Measurements from ENCODE around the gene TXNDC8.
"Not testable (repeated sequence)": the region's sequence is repeated elsewhere in the genome, so short reads cannot be mapped to it uniquely, and the experiment has no call there.

The TXNDC8 gene

DNA sequence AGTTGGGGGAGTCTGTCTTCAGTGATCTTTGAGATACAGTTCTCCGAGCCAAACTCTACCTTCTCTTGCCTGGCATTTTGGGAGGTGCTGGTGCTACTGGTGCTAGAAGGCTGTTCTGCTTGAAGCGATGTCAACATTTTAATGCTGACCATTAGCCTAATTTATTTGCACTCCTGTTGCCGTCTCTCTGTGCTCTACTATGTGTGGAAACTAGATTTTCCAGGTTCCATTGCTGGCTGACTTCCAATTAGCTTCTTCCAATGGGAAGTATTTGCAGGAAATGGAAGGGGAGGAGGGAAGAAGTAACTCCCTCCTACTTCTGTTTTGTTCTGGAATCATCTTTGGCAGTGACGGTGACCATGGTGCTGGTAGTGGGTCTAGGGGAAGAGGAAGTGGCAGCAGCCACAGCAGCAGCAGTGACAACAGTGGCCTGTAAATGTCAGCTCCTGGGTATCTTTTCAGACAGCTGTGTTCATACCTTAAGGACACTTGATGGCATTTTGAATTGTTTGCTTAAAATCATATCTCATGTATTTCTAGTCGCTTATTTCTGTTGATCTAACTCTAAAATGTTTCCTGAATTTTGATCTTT, 7.9 kb downstream of the TXNDC8 start:
- peak in 1 of 10 donors; percentile 47 for DNase-seq
- intact Hi-C loops (cut with DNase I): no loop called here

DNA sequence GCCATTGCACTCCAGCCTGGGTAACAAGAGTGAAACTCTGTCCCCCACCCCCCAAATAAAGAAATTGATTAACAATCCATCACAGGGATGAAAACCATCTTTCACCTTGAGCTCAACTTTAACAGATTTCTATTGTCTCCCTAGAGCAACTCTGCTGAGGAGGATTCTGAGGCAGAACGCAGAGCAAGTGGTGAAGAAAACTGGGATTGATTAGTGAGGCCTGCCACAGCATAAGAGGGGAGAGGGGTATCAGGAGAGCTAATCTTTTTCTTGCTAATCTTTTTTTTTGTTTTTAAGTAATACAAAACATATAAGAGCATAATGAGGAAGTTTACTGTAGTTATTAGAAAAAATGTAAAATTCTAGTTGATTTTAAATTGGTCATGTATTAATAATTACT, 8.9 kb downstream of the TXNDC8 start:
- intact Hi-C loops (cut with DNase I): no loop called here
- DNase-seq: no peak

DNA sequence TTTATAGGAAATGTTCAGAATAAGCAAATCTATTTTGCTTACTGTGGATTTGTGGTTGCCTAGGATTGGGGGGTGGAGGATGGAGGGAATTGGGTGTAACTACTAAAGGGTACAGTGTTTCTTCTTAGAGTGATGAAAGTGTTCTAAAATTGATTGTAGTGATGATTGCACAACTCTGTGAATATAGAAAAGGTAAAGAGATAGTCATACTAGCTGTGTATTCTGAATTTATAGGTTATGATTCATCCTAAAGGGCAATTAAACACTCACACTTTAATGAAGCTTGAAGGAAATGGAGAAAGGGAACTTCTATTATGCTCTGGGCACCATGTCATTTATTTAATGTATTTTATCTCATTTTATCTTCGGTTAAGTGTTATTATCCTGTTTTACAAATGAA, 9.9 kb downstream of the TXNDC8 start:
- intact Hi-C loops (cut with DNase I): no loop called here

DNA sequence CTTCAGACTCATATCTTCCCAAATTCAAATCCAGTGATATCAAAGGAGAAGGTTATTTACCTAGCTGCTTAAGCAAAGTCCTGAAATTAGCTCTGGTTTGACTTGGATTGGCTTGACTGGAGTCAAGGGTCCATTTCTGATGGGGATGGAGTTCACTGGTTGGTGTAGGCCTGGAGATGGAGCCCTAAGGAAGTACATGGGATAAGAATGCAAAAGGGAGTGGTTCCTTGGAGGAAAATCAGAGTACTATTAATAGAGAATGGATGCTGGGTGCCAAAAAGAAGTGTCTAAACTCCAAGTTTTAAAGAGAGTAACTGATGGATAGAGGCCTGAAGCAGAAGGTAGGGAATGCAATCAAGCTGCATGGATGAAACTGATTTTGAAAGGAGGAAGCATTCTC, 13.8 kb downstream of the TXNDC8 start:
- no peak for DNase-seq
- intact Hi-C loops (cut with DNase I): no loop called here

More for the DNA sequence above, 9.9 kb downstream of the TXNDC8 start:
- DNase-seq: no peak

DNA sequence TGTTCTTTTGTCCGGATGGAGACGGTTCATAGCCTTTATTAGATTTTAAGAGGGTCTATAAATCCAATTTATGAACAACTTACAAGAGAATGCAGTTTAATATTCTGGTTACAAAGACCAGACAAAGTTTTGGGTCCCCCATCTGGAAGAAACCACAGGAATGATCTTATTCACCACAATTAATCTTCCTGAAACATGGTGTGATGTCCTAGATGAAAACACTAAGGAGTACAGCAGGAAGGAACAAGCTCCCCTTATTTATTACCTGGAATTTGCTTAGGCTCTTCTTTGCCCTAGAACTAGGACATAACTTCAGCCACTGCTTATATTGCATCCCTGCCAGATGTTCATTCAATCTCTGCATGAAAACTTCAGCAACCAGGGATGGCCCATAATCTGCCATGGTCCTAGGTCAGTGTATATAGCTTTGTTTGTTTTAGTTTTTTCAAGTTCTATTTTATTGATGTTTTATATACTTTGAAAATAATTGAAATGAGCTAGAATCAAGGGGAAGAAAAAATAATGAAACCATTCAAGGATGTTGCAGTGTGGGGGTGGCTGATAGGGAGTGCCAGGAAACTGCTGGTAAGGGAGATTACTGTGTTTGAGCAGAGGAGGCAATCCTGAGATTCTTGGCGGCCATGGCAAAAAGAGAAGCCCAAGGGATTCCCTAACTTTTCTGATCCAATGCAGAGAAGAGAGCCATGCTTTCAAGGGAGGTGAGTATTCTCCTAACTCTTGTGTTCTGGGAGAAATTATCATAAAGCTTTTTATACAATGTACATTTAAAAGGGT, 16.8 kb downstream of the TXNDC8 start:
- intact Hi-C loops (cut with DNase I): no loop called here
- DNase-seq: no peak

DNA sequence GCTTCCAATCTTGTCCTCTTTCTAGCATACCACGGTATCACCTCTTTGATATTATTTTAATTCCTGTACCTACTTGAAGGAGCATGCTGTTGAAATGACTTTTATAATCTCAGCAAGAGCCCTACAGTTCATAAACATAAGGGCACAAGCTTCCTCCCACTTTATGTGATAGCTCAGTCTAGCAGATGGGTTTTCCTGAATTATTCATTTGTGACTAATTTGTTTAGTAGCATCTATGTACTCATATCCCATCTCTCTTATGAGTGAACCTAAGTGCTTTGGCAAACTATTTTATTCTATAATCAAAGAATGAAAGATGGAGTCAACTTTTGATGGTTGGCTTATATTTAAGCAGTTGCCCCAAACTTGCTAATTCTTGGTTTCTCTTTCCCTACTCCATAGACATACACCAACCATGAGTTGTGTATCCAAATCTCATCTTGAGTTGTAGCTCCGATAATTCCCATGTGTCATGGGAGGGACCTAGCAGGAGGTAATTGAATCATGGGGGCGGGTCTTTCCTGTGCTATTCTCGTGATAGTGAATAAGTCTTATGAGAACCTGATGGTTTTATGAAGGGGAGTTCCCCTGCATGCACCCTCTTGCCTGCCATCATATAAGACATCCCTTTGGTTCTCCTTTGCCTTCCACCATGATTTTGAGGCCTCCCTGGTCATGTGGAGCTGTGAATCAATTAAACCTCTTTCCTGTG, 17.7 kb downstream of the TXNDC8 start:
- no peak for DNase-seq
- intact Hi-C loops (cut with DNase I): no loop called here

DNA sequence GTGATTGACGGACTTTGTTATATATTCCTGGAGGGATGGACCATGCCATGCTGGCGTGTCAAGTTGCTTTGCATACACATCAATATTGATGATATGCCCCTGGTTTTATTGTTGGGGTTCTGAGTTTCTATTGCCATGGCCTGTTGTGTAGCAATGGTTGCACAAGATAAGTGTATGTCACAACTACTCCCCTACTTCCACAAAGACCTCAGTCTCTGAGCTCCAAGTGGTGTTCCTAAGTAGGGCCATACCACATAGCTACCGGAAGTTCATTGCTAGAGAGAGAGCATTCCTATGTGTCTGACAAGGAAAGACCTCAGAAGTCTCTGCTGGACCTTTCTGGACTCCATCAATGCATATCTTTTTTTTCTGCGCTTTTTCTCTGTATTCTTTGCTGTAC, 19.8 kb downstream of the TXNDC8 start:
- no peak for DNase-seq
- intact Hi-C loops (cut with DNase I): no loop called here

DNA sequence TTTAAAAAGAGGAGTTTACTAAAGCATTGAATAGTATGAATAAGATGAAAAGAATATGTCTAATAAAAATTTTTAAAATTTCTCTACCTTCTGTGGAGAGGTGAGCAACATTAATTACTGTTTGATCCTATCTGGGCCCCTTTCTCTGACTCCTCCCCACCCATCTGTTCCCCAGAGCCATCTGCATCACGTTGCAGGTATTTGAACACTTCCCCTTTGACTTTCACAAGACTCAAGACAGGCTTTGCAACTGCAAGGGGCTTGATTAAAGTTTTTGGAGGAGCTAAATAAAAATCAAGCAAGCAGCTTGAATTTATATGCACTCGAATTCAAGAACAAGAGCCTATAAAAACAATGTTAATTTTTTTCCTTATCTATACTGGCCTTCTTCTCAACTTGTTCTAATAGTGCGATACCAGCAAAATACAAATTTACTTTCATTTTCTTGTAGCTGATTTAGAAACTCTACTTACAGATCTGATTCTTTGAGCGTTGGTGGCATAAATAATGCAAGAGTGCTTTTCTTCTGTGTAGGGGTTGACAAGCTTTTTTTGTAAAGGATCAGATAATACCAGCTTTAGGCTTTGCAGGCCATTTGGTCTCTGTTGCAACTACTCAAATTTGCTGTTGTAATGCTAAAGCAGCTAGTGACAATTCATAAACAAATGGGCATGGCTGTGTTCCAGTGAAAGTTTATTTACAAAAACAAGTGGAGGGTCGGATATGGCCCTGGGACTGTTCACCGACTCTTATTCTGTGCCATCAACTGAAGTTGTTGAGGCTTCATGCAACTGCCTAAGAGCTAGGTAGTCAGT, 21.2 kb downstream of the TXNDC8 start:
- no peak for DNase-seq
- intact Hi-C loops (cut with DNase I): no loop called here

DNA sequence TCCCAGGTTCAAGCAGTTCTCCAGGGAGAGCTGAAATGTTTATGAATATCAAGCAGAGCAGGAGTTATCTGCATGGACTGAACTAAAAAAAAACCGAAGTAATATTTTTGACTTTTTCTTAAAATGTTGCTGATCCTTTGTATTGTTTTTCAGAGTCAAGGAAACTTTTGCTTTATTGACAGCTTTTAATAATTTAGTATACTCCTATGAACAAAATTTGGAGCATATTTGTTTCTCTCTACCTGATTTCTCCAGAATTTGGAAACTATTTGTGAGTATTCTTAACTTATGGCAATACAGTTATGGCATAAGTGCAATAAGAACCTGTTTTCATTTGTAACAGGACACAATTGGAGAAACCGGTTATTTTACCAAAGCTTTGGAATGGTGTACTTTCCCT, 25.7 kb downstream of the TXNDC8 start:
- intact Hi-C loops (cut with DNase I); DNase-seq: not testable (repeated sequence)

DNA sequence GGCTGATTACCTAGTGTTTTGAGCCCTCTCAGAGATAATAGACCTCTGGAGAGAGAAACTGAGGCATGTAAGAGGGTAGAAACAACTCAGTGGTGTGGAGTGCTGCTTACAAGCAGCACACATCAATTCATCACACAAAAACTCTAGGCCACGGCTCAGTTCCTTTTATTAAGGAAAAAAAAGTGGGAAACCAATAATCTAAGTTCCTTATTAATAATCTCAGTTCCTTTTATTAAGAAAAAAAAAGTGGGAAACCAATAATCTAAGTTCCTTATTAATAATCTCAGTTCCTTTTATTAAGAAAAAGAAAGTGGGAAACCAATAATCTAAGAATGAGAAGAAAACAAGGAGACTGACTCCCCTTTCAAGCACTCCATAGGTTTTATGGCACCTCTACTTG, 28.0 kb downstream of the TXNDC8 start:
- intact Hi-C loops (cut with DNase I): no loop called here
- no peak for DNase-seq

DNA sequence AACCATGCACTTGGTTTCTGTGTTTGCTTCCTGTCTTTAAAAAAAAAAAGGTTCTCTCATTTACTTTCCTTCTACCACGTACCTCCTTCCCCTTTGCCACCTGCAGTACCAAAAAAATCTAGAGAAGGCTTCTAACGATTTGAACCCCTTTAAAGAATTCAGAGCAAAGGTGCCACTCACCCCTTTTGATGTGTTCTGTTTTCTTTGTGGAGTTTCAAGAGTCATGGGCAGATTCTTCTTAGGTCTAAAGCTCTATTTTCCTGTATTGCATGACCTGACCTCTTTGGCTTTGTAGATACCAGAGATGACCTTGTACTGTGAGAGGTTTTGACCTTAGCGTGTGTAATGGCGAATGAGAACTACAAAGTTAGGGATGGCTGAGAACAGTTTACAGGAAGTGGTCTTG, 29.0 kb downstream of the TXNDC8 start:
- intact Hi-C loops (cut with DNase I): no loop called here
- no peak for DNase-seq

DNA sequence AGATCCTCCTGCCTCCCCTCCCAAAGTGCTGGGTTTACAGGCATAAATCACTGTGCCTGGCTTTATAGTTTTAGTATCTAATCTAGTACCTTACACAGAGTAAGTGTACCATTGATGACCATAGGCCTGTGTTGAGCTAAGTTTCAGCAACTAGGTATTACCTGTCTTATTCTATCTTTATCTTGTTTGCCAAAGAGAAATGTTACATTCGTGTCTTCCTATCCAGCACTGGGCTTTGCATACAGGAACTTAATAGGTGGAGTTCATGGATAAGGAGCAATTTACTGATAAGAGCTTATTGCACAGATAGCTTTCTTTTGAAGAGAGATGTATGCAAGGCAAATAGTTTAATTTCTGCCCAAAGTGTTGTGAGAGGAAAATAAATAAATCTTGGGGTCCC, 30.5 kb downstream of the TXNDC8 start:
- DNase-seq: no peak
- intact Hi-C loops (cut with DNase I): no loop called here

DNA sequence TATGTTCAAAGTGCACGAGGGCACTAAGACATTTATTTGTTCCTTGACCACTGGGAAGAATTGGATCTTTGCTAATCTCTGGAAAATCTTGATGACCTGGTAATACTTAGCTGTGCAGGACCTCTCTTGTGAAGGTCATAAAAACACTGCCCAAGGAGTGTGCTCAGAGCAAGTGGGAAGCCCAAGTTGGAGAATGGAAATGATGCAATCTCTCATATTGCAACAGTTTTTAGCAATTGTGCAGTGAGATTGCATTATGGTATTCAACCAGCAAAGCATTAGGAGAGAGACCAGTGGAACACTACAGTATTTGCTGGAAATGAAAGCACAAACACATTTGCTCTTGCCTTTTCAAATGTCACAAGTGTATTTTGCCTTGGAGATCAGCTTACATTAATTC, 34.5 kb downstream of the TXNDC8 start:
- intact Hi-C loops (cut with DNase I): no loop called here
- no peak for DNase-seq

DNA sequence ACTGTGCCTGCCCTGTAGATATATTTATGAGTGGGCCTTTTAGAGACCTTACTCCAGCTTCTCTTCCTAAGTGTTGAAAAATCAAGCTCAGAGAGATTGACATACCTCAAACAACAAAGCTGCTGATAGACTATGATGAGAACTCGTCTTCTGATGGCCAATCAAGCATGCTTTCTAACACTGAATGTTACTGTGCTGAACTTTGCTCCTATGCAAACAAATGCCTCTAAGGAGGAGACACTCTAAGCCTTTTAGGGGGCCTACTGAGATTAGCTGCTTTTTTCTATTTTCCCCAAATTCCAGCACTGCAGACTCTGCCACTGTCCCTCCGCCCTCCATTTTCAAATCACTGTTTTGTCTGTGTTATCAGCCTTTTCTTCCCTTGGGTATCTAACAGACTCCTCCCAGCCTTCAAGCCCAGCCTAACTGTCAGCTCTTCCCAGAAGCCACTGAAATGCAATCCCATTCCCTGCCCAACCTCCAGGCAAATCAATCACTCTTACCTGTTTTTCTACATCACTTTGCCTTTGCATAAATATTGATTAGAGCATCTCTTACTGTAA, 39.5 kb downstream of the TXNDC8 start:
- intact Hi-C loops (cut with DNase I): no loop called here
- no peak for DNase-seq

DNA sequence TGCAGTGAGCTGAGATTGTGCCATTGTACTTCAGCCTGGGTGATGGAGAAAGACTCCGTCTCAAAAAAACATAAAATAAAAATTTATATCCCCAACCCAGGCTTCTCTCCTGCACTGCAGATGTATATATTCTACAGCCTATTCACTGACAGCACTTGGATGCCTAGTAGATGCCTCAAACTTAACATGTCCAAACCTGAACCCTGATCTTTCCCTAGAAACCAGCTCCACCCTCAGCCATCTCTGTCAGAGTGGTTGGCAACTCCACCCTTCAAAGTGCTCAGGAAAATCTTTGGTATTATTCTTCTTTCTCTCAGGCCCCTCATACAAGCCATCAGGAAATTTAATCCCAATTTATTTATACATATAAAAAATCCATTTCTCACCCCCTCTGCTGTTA, 44.4 kb downstream of the TXNDC8 start:
- intact Hi-C loops (cut with DNase I): no loop called here
- no peak for DNase-seq

DNA sequence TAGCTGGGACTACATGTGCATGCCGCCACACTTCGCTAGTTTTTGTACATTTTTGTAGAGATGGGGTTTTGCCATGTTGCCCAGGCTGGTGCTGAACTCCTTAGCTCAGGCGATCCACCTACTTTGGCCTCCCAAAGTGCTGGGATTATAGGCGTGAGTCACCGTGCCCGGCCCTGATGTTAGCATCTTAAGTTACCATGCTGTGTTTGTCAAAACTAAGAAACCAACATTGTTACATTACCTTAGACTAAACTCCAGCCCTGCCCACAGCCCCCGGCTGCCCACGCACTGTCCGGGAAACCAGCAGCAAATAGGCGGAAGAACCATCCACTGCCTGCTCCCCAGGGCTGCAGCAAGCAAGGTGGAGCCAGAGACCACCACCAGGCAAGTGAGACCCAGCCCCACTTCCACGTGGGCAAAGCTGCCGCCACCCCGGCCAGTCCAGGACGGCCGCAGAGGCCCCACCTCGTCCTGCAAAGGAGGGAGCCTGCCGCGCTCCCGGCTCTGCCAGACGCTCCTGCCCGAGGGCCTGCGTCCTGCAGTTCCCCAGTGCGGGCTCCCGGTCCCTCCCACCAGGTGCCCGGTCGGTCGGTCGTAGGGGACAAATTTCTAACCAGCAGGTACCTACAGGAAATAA, 45.6 kb downstream of the TXNDC8 start:
- intact Hi-C loops (cut with DNase I): no loop called here

DNA sequence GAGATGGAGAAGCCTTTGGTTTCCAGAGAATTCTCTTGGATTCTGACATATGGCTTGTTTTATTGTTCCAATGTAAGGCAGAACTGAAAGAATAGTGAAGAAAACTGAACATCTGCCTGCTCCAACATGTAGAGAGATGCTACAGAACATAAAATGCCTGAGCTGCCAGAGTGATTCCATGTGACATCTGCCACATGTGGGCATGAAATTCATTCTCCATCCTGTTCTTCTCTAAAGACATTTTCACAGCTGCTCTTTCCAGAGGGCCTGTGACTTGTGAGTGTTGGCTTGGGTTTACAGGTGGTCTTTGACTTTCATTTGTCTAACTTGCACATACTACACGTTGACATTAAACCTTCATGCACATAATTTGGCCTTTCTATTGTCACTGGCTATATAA, 47.7 kb downstream of the TXNDC8 start:
- DNase-seq: no peak
- intact Hi-C loops (cut with DNase I): no loop called here

More for the DNA sequence above, 45.6 kb downstream of the TXNDC8 start:
- DNase-seq: no peak

DNA sequence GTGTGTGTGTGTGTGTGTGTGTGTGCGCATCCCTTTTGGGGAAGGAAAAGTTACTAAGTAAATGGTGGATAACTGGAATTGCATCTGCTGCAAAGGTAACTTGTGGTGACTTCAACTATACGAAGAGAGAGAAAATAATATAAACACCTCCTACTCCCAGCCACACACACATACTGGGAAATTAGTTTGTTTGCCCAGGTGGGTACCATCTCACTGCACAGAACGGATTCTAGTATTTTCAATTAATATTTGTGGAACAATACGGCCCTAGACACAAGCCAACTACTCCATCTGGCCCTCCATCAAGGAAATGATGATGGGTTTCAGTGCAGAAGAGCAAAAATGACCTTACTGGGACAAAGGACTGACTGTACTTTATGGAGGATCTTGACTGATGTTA, 49.2 kb downstream of the TXNDC8 start:
- intact Hi-C loops (cut with DNase I): no loop called here
- DNase-seq: no peak

DNA sequence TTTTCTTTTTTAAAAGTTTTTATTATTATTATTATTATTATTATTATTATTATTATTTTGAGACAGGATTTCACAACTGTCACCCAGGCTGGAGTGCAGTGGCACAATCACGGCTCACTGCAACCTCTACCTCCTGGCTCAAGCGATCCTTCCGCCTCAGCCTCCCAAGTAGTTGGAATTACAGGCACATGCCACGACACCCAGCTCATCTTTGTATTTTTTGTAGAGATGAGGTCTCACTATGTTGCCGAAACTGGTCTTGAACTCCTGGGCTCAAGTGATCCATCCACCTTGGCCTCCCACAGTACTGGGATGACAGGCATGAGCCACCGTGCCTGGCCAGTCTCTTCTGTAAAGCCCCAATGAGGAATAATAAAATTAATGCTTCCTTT, 50.4 kb downstream of the TXNDC8 start:
- intact Hi-C loops (cut with DNase I): no loop called here
- DNase-seq: no peak

DNA sequence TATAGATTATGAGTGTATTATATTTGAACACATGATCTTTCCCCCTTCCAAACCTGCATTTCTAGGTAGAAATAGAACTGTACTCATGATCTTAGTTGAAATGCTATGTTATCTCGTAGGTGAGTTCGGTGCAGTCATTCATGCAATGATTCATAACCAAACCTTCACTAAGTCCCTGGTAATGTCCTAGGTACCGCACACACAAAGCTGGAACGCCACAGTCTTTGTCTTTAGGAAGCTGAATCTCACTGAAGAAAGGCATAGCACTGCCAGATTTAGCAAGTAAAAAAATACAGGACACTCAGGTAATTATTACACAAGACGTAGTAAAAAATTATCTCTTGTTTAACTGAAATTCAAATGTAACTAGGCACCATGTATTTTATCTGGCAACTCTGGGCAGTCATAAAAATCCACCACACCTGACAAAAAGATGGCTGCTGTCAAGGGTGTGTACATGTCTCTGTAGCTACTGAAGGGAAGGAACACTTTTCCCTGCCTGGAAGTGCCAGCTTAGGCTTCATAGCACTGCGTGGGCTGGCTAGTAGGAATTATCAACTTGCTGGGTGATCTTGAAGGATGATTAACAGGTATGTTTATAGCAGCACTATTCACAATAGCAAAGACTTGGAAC, 53.3 kb downstream of the TXNDC8 start:
- intact Hi-C loops (cut with DNase I): no loop called here
- DNase-seq: no peak
